Myocyte (in vitro differentiated cells): ENCODE results near the gene E2F8. TPM values are rescaled to one million over a fixed set of nuclear protein-coding genes. Genes with fewer than 3 reads are reported as not detected.
"Not testable (repeated sequence)": the region's sequence is repeated elsewhere in the genome, so short reads cannot be mapped to it uniquely, and the experiment has no call there.

Experiments
- DNase-seq: peaks from one replicate; pipeline ENCODE4 v3.0.0-alpha.2; 2012; ENCODE audit warnings: low read depth
- polyA plus RNA-seq: library from polyadenylated mRNA; unstranded; fragments of >200 nt; gene quantifications from one replicate; pipeline ENCODE4 v1.2.1, GENCODE V29; 2012; ENCODE audit warnings: missing spikeins
- total RNA-seq: library from RNA; depleted of rRNA; stranded (reverse); fragments of >200 nt; gene quantifications from 2 replicates; pipeline ENCODE4 v1.2.3, GENCODE V29; 2014

E2F8 gene, protein sequence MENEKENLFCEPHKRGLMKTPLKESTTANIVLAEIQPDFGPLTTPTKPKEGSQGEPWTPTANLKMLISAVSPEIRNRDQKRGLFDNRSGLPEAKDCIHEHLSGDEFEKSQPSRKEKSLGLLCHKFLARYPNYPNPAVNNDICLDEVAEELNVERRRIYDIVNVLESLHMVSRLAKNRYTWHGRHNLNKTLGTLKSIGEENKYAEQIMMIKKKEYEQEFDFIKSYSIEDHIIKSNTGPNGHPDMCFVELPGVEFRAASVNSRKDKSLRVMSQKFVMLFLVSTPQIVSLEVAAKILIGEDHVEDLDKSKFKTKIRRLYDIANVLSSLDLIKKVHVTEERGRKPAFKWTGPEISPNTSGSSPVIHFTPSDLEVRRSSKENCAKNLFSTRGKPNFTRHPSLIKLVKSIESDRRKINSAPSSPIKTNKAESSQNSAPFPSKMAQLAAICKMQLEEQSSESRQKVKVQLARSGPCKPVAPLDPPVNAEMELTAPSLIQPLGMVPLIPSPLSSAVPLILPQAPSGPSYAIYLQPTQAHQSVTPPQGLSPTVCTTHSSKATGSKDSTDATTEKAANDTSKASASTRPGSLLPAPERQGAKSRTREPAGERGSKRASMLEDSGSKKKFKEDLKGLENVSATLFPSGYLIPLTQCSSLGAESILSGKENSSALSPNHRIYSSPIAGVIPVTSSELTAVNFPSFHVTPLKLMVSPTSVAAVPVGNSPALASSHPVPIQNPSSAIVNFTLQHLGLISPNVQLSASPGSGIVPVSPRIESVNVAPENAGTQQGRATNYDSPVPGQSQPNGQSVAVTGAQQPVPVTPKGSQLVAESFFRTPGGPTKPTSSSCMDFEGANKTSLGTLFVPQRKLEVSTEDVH
- 7.1 and 11.9 TPM in 2 replicates for total RNA-seq
- 3.3 TPM for polyA plus RNA-seq

- DNase-seq = peak; percentile 97
These were observed at the start of gene E2F8 for GRCh38 chr11:19240420-19241259. TSS of gene E2F8 (minus strand) at chr11:19240945. CDS start at chr11:19240121, 824 bp downstream.

GRCh38 chr11:19290356-19290755, 49.6 kb upstream of the E2F8 start:
- no peak for DNase-seq

DNA sequence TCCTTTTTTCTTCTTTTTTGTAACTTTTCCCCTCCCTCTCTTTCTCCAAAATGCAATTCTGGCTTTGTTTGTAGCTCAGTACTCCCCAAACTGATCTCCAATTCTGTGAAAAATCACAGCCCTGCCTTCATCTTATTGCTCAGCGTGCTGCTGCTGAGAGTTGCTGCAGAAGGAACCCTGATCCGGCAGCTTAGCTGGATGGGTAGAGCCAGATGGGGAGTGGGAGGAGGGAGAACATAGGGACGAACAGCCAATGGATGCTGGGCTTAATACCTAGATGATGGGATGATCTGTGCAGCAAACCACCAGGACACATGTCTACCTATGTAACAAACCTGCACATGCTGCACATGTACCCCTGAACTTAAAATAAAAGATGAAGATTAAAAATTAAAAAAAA, 47.5 kb upstream of the E2F8 start:
- DNase-seq = no peak

DNA sequence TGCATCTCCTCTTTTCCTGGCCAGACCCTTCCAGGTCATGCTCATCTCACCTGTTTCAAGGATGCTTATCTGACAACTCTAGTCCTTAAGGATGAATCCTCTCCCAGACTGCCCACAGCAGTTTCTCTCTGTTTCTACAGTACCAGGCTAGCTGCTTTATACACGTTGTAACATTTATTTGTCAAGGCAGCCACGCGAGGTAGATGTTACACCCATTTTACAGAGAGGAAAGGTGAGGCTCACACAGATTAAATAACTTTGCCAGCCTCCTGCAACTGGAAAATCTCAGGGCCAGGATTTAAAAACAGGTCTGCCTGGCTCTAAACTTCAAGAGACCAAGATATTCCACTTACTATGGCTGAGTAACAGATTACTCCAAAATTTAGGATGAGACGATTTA, 45.7 kb upstream of the E2F8 start:
- DNase-seq = no peak

DNA sequence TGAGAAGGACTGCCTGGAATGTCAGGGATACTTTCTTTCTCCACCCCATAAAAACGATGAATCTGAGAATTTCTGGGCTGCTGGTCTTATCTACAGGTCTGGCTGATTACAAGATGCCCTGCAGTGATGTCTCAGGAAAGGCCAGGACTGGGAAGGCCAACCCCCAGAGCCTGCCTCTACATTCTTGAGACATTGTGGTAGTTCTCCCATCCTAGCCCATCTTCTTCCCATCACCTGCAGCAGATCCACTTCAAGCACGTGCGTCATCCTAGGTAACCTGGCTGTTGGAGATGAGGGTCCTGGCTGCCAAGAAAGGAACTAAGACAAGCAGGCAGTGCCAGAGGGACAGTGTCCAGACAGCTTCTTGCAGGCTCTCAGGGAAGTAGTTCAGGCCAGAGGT, 44.1 kb upstream of the E2F8 start:
- no peak for DNase-seq

DNA sequence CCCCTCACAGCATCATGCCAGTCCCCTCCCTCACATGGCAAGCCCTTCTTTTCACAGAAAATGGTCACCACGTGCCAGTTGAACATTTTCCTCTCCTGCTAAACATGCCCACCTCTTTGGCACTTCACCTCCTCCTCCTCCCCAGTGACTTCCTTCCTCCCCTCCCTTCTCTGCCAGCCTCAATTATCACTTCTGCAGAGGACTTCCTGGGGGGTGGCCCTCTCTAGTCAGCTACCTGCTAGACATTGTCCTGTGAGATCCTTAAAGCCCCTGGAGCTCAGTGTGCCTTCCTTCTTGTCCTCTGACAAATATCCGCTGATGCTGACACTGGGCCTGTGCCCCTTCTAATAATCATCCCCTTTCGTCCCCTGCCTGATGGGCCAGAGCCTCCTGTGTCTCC, 43.2 kb upstream of the E2F8 start:
- no peak for DNase-seq

GRCh38 chr11:19281555-19281954, 40.8 kb upstream of the E2F8 start:
- no peak for DNase-seq

GRCh38 chr11:19281041-19281440, 40.3 kb upstream of the E2F8 start:
- DNase-seq = no peak

- DNase-seq = no peak
These were observed 38.7 kb upstream of the E2F8 start for GRCh38 chr11:19279451-19279850.

DNA sequence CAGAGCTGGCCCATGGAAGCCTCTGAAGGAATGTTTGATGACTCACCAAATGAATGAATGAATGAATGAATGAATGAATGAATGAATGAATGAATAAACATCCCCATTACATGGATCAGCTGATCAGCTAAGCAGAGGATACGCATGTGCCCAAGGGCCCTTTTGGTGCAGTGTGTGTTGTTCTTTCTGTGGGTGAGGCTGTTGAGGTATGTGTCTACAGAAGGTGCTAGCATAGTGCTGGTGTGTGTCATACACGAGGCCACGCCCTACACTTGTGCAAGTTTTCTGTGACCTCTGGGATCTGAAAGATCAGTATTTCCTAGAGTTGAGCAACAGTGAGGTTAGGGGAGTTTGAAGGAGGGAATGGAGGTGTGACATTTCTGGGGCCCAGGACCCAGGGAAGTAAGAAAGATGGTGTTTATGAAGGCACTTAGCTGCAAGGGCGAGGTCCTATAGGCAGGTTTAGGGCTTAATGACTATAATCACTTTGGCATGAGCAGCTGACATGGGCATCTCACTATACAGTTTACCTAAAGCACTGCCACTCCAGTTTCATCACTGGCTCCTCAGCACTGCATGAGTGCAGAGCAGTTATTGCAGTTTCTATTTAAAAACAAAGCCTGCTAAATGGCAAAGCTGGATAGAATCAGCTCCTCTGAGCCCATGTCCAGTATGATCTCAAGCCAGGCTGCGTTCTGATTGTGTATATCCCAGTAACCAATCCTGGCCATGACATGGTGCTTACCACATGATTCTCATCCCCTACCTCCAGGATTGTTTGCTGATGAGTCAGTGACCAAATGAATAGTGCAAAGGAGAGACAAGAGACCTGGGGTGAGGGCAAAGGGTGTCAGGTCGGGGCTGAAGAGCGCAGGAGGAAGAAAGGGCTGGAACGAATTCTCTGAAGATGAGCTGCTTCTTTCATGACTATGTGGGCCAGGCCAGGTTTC, 36.4 kb upstream of the E2F8 start:
- DNase-seq = no peak

- DNase-seq = peak; percentile 7
These were observed 34.8 kb upstream of the E2F8 start for GRCh38 chr11:19275496-19275895.

DNA sequence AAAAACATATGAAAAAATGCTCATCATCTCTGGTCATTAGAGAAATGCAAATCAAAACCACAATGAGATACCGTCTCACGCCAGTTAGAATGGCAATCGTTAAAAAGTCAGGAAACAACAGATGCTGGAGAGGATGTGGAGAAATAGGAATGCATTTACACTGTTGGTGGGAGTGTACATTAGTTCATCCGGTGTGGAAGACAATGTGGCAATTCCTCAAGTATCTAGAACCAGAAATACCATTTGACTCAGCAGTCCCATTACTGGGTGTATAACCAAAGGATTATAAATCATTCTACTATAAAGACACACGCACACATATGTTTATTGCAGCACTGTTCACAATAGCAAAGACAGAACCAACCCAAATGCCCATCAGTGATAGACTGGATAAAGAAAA, 32.5 kb upstream of the E2F8 start:
- not testable (repeated sequence) for DNase-seq

- DNase-seq = no peak
These were observed 28.2 kb upstream of the E2F8 start for GRCh38 chr11:19268909-19269308.

DNA sequence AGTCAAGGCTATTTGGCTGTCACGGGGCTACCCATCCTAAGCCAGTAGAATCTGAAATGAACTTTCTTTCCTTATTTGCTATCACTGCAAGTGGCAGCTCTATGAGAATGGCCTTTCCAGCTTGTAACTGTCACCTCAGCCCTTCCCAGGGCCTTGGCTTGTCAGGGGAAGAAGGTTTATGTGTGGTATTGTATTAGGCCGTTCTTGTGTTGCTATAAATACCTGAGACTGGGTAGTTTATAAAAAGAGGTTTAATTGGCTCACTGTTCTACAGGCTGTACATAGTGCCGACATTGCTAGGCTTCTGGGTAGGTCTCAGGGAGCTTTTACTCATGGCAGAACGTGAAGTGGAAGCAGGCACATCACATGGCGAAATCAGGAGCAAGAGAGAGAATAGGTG, 26.8 kb upstream of the E2F8 start:
- no peak for DNase-seq

GRCh38 chr11:19263333-19263732, 22.6 kb upstream of the E2F8 start:
- DNase-seq = no peak

DNA sequence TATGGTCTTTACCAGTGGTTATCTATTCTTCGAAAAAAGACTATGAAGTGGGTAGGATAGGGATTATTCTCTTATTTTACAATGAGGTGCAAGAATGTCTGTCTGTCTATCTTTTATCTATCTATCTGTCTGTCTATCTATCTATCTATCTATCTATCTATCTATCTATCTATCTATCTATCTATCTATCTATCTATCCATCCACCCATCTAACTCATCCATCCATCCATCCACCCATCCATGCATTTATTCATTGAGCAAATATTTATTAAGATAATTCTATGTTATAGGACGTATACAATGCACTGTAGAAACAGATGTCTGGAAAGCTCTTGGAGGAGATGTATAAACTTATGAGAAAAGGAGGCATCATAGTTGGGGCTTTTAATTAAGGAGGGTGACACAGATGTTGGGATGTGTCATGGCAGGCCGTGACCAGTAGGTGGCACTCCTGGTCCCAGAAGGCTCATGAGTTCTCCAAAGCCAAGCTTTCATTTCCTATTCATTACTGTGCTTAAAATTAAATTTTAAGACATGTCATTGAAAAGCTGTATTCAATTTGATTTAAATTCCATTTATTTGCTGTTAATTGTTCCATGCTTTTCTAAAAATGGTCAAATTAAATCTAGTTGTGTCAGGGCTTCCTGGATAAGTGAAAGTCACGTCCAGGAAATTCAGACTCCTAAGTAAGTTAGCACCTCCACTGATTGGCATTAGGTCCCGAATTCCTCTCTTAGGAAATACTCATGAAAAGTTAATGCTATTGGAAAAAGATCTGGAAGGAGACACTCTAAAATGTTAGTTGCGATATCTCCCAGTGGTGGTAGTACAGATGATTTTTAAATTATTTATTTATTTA, 19.0 kb upstream of the E2F8 start:
- peak; percentile 70 for DNase-seq

GRCh38 chr11:19258641-19259230, 18.0 kb upstream of the E2F8 start:
- DNase-seq = no peak

- DNase-seq = not testable (repeated sequence)
These were observed 13.7 kb upstream of the E2F8 start for GRCh38 chr11:19254441-19254840.

GRCh38 chr11:19253817-19254216, 13.1 kb upstream of the E2F8 start:
- no peak for DNase-seq
